Thyroid gland (tissue), 4 donors: ENCODE measurements around the gene DCAF8.

Source experiments
- CTCF ChIP-seq, 6 experiments: fragments of 200-600 bp in 3 of 6; fragments of 450-650 bp in 3 of 6; sonication (generic) in 3 of 6; IDR thresholded peaks; one replicate each; pipeline ENCODE4 v1.5.1; 2016 to 2019; ENCODE audit warnings: antibody characterized with exemption in 6 of 6, mild to moderate bottlenecking in 2 of 6, inconsistent platforms in 1 of 6, moderate library complexity in 1 of 6
- POLR2A ChIP-seq, 2 donors: fragments of 450-650 bp; IDR thresholded peaks; one replicate each; pipeline ENCODE4 v1.6.1; 2017; ENCODE audit warnings: antibody characterized with exemption in 2 of 2, mild to moderate bottlenecking in 2 of 2, moderate library complexity in 1 of 2

- TF ChIP-seq CTCF (IDR thresholded peaks at IDR 0.05) = no peak
- TF ChIP-seq POLR2A (IDR thresholded peaks at IDR 0.05) = no peak
Measured at GRCh38 chr1:160257411-160258015, 4.8 kb downstream of the DCAF8 start.
